GM23338 (cell line): ENCODE data around the gene TFB1M. TPM values are rescaled to one million over a fixed set of nuclear protein-coding genes. Genes with fewer than 3 reads are reported as not detected.

ENCODE experiments used
- ATAC-seq: fragments of 200-7000 bp; cut with Tn5 transposase; 3 replicates; pipeline ENCODE4 v1.9.1; 2020
- DNase-seq: peaks from one replicate; pipeline ENCODE4 v3.0.0-alpha.2; 2015; ENCODE audit warnings: low spot score
- H2AFZ ChIP-seq: fragments of 200-600 bp; sonication (generic); 2 replicates; pipeline ENCODE4 v1.8.0; 2016; ENCODE audit warnings: antibody characterized with exemption, mild to moderate bottlenecking, moderate library complexity
- H3F3A ChIP-seq: fragments of 200-600 bp; sonication (generic); replicated peaks from 2 replicates; pipeline ENCODE4 v1.8.0; 2017; ENCODE audit warnings: antibody characterized with exemption, mixed run types, low read depth
- H3K27ac ChIP-seq: fragments of 200-600 bp; sonication (generic); 2 replicates; pipeline ENCODE4 v1.6.1; 2016; ENCODE audit warnings: low read depth
- H3K27me3 ChIP-seq: fragments of 200-600 bp; sonication (generic); 2 replicates; pipeline ENCODE4 v1.8.0; 2016; ENCODE audit warnings: mild to moderate bottlenecking, mixed run types, moderate library complexity; ENCODE audit not compliant: insufficient read depth
- H3K36me3 ChIP-seq: fragments of 200-600 bp; sonication (generic); 2 replicates; pipeline ENCODE4 v1.8.0; 2016; ENCODE audit warnings: mild to moderate bottlenecking; ENCODE audit not compliant: insufficient read depth
- H3K4me1 ChIP-seq: fragments of 200-600 bp; sonication (generic); 2 replicates; pipeline ENCODE4 v1.8.0; 2016; ENCODE audit warnings: mild to moderate bottlenecking, moderate library complexity; ENCODE audit not compliant: insufficient read depth
- H3K4me2 ChIP-seq: fragments of 200-600 bp; sonication (generic); 2 replicates; pipeline ENCODE4 v1.7.1; 2017; ENCODE audit warnings: mixed run types
- H3K4me3 ChIP-seq: fragments of 200-600 bp; sonication (generic); 2 replicates; pipeline ENCODE4 v1.6.1; 2016; ENCODE audit warnings: mixed run types
- H3K79me2 ChIP-seq: fragments of 200-600 bp; sonication (generic); replicated peaks from 2 replicates; pipeline ENCODE4 v1.8.0; 2017; ENCODE audit warnings: mild to moderate bottlenecking; ENCODE audit not compliant: insufficient read depth
- H3K9me2 ChIP-seq: fragments of 200-600 bp; sonication (generic); 2 replicates; pipeline ENCODE4 v1.8.0; 2017; ENCODE audit not compliant: insufficient read depth
- H4K20me1 ChIP-seq: fragments of 200-600 bp; sonication (generic); replicated peaks from 2 replicates; pipeline ENCODE4 v1.8.0; 2017; ENCODE audit warnings: mild to moderate bottlenecking; ENCODE audit not compliant: insufficient read depth
- H3K27ac Mint-ChIP-seq: 2 replicates; pipeline ENCODE4 v1.8.0; 2020; ENCODE audit warnings: inconsistent platforms, mild to moderate bottlenecking, moderate library complexity, mixed read lengths
- H3K27me3 Mint-ChIP-seq: 3 replicates; pipeline ENCODE4 v1.8.0; 2022; ENCODE audit warnings: low read depth, mild to moderate bottlenecking, moderate library complexity, mixed read lengths, inconsistent platforms; ENCODE audit not compliant: insufficient read depth, poor library complexity
- H3K36me3 Mint-ChIP-seq: 3 replicates; pipeline ENCODE4 v1.8.0; 2021; ENCODE audit warnings: low read depth, mild to moderate bottlenecking, inconsistent platforms, moderate library complexity, mixed read lengths
- H3K4me1 Mint-ChIP-seq: 3 replicates; pipeline ENCODE4 v1.8.0; 2020; ENCODE audit warnings: mild to moderate bottlenecking, inconsistent platforms, mixed read lengths
- H3K4me3 Mint-ChIP-seq: 3 replicates; pipeline ENCODE4 v1.8.0; 2021; ENCODE audit warnings: moderate library complexity, mild to moderate bottlenecking, inconsistent platforms, mixed read lengths
- H3K9me3 Mint-ChIP-seq: 3 replicates; pipeline ENCODE4 v1.8.0; 2020; ENCODE audit warnings: moderate library complexity, mild to moderate bottlenecking, inconsistent platforms, mixed read lengths
- CREB1 ChIP-seq: fragments of 250-450 bp; sonication (Bioruptor Pico); IDR thresholded peaks from 2 replicates; pipeline ENCODE4 v1.5.0; 2020; ENCODE audit warnings: low read depth, mild to moderate bottlenecking, moderate library complexity
- EZH2 ChIP-seq: fragments of 200-600 bp; sonication (generic); IDR thresholded peaks from one replicate; pipeline ENCODE4 v1.8.0; 2017; ENCODE audit warnings: antibody characterized with exemption, mild to moderate bottlenecking, low read depth; ENCODE audit not compliant: unreplicated experiment
- EZH2phosphoT487 ChIP-seq: fragments of 200-600 bp; sonication (generic); IDR thresholded peaks from one replicate; pipeline ENCODE4 v1.8.1; 2018; ENCODE audit warnings: antibody characterized with exemption; ENCODE audit not compliant: unreplicated experiment
- JUNB ChIP-seq: IDR thresholded peaks from one replicate; pipeline ENCODE4 v1.6.1; 2016; ENCODE audit warnings: antibody characterized with exemption; ENCODE audit not compliant: unreplicated experiment
- NANOG ChIP-seq: IDR thresholded peaks from 2 replicates; pipeline ENCODE4 v1.6.1; 2016; ENCODE audit warnings: antibody characterized with exemption, borderline replicate concordance
- POLR2AphosphoS5 ChIP-seq: IDR thresholded peaks from 2 replicates; pipeline ENCODE4 v1.6.1; 2016; ENCODE audit warnings: antibody characterized with exemption, low read depth
- STAT1 ChIP-seq: IDR thresholded peaks from one replicate; pipeline ENCODE4 v1.6.1; 2016; ENCODE audit warnings: antibody characterized with exemption; ENCODE audit not compliant: unreplicated experiment
- ZNF331 ChIP-seq: fragments of 250-450 bp; sonication (Bioruptor Pico); IDR thresholded peaks from 2 replicates; pipeline ENCODE4 v1.5.0; 2020; ENCODE audit warnings: low read depth, mild to moderate bottlenecking, moderate library complexity
- ZNF462 ChIP-seq: fragments of 250-450 bp; sonication (Bioruptor Pico); IDR thresholded peaks from 2 replicates; pipeline ENCODE4 v1.5.0; 2020; ENCODE audit warnings: mild to moderate bottlenecking, moderate library complexity
- polyA plus RNA-seq: library from polyadenylated mRNA; unstranded; fragments of >200 nt; fragmentation: Nextera tagmentation; extraction: Ambion mirVana; gene quantifications from 2 replicates; pipeline ENCODE4 v1.2.1, GENCODE V29; 2016
- total RNA-seq: library from RNA; depleted of rRNA; stranded (reverse); fragments of >200 nt; shearing (Covaris generic); gene quantifications from 2 replicates; pipeline ENCODE4 v1.2.3, GENCODE V29; 2014
- TF ChIP-seq, protein P1 (sequence below): IDR thresholded peaks from 2 replicates; pipeline ENCODE4 v1.6.1; 2016; ENCODE audit warnings: antibody characterized with exemption
- TF ChIP-seq, protein P2 (sequence below), 2 experiments: fragments of 200-600 bp in 1 of 2; sonication (generic) in 1 of 2; conservative IDR thresholded peaks; 2 replicates each; pipeline versions ENCODE4 v1.5.1 to v1.6.1; 2016 to 2017; ENCODE audit warnings: antibody characterized with exemption in 2 of 2, low read depth in 2 of 2, mild to moderate bottlenecking in 2 of 2, moderate library complexity in 1 of 2

Gene TFB1M
- total and polyA plus RNA-seq, 2 experiments from 2014 or later = 51.1 to 66.9 TPM

- TF ChIP-seq ZNF462 (CRISPR knock-in tag) (no peak), CREB1 (CRISPR knock-in tag) (no peak), NANOG (no peak), POLR2AphosphoS5 (no peak), STAT1 (no peak)
Observed at GRCh38 chr6:155272353-155273232, 41.7 kb downstream of the TFB1M start (continued).

DNA sequence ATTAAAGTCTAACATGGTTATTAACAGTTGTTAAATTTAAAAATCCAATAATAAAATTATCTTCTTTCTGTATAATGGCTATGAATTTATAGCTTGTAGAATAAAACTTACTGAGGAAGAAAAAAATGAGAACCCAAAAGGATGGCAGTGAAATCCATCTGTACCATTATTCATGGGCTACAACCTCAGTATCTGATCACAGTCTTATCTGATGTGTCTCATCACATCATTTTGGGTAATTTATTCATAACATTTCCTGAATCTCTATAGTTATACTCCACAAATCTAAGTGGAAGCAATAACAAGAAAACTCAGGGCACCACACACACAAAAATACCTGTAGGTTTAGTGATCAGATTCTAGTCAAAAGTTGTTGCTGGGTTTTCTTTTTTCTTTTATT, 43.1 kb downstream of the TFB1M start:
- H3K4me3 Mint-ChIP-seq = no peak overlapping the region
- peaks cover 26% of the 10 kb centered on the region for H3K4me1 Mint-ChIP-seq
- no peak for TF ChIP-seq NANOG
- TF ChIP-seq EZH2 = no peak
- TF ChIP-seq CREB1 (CRISPR knock-in tag) = no peak
- TF ChIP-seq, protein P1, sequence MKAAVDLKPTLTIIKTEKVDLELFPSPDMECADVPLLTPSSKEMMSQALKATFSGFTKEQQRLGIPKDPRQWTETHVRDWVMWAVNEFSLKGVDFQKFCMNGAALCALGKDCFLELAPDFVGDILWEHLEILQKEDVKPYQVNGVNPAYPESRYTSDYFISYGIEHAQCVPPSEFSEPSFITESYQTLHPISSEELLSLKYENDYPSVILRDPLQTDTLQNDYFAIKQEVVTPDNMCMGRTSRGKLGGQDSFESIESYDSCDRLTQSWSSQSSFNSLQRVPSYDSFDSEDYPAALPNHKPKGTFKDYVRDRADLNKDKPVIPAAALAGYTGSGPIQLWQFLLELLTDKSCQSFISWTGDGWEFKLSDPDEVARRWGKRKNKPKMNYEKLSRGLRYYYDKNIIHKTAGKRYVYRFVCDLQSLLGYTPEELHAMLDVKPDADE = no peak
- TF ChIP-seq ZNF331 (CRISPR knock-in tag) = no peak
- TF ChIP-seq, protein P2, sequence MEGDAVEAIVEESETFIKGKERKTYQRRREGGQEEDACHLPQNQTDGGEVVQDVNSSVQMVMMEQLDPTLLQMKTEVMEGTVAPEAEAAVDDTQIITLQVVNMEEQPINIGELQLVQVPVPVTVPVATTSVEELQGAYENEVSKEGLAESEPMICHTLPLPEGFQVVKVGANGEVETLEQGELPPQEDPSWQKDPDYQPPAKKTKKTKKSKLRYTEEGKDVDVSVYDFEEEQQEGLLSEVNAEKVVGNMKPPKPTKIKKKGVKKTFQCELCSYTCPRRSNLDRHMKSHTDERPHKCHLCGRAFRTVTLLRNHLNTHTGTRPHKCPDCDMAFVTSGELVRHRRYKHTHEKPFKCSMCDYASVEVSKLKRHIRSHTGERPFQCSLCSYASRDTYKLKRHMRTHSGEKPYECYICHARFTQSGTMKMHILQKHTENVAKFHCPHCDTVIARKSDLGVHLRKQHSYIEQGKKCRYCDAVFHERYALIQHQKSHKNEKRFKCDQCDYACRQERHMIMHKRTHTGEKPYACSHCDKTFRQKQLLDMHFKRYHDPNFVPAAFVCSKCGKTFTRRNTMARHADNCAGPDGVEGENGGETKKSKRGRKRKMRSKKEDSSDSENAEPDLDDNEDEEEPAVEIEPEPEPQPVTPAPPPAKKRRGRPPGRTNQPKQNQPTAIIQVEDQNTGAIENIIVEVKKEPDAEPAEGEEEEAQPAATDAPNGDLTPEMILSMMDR (conservative IDR thresholded peaks at IDR 0.05; ENCODE audit: low read depth in 2 of 2) = no peak
- no peak for TF ChIP-seq JUNB
- no peak for TF ChIP-seq POLR2AphosphoS5
- no peak for TF ChIP-seq EZH2phosphoT487
- TF ChIP-seq STAT1 = no peak

More for the DNA sequence above, 43.1 kb downstream of the TFB1M start:
- H3K27ac ChIP-seq = no peak overlapping the region
- H3K4me3 ChIP-seq = no peak overlapping the region
- ATAC-seq (no peak), DNase-seq (no peak)
- H3K9me2 ChIP-seq = no peaks in the 10 kb centered on the region
- peaks cover 37% of the 10 kb centered on the region for H3K36me3 Mint-ChIP-seq
- no peaks in the 10 kb centered on the region for H3K27me3 Mint-ChIP-seq
- H3F3A ChIP-seq = no peaks in the 10 kb centered on the region
- no peaks in the 10 kb centered on the region for H3K36me3 ChIP-seq
- no peak overlapping the region for H3K4me2 ChIP-seq
- peaks cover 2% of the 10 kb centered on the region; the same call in 1 of the 3 replicates for H3K9me3 Mint-ChIP-seq
- peaks cover 22% of the 10 kb centered on the region for H3K4me1 ChIP-seq
- H3K79me2 ChIP-seq = 0 out of 2 replicates have a peak, but pooled peaks cover 5% of the 10 kb centered on the region
- H3K27ac Mint-ChIP-seq = no peak overlapping the region
- no peaks in the 10 kb centered on the region for H4K20me1 ChIP-seq
- H3K27me3 ChIP-seq = no peaks in the 10 kb centered on the region
- H2AFZ ChIP-seq = no peak overlapping the region
